ENCODE data around the gene CNTNAP2. TPM values are rescaled to one million over a fixed set of nuclear protein-coding genes. Genes with fewer than 3 reads are reported as not detected.

CNTNAP2 gene
- total RNA-seq, 4 donors from 2014 or later = 0.29 to 0.88 (median 0.33) TPM; not detected in 1

- intact Hi-C loops (cut with DNase I) = no loop called here
- Histone ChIP-seq H3K27me3 (no peaks in the 10 kb centered on the region), H3K36me3 (no peaks in the 10 kb centered on the region), H3K4me1 (no peaks in the 10 kb centered on the region), H3K27ac (no peak overlapping the region), H3K4me3 (replicated peaks in 1 of 3) (no peak overlapping the region), H3K9me3 (no peaks in the 10 kb centered on the region)
- TF ChIP-seq CTCF (IDR thresholded peaks at IDR 0.05) = no peak
- TF ChIP-seq POLR2A (IDR thresholded peaks at IDR 0.05) = no peak
- DNase-seq = no peak
- 71 to 76% methylated on average over 5 of the region's 5 CpGs for WGBS, 2 donors
Observed at GRCh38 chr7:147700702-147701101, 1584.1 kb downstream of the CNTNAP2 start.

- no peak for TF ChIP-seq CTCF (IDR thresholded peaks at IDR 0.05)
- no peak for TF ChIP-seq POLR2A (IDR thresholded peaks at IDR 0.05)
Observed at GRCh38 chr7:147707926-147708325, 1591.3 kb downstream of the CNTNAP2 start.

GRCh38 chr7:147708871-147709270, 1592.3 kb downstream of the CNTNAP2 start:
- 88 to 90% methylated on average over 6 of the region's 6 CpGs for WGBS, 2 donors
- intact Hi-C loops (cut with DNase I) = no loop called here
- TF ChIP-seq POLR2A (IDR thresholded peaks at IDR 0.05) (no peak), CTCF (IDR thresholded peaks at IDR 0.05) (no peak)

More at GRCh38 chr7:147707926-147708325, 1591.3 kb downstream of the CNTNAP2 start:
- no peaks in the 10 kb centered on the region for H3K9me3 ChIP-seq
- intact Hi-C loops (cut with DNase I) = no loop called here
- H3K27me3 ChIP-seq = no peaks in the 10 kb centered on the region
- DNase-seq = no peak
- no peak overlapping the region for H3K27ac ChIP-seq
- no peaks in the 10 kb centered on the region for H3K4me1 ChIP-seq
- no peaks in the 10 kb centered on the region for H3K36me3 ChIP-seq
- H3K4me3 ChIP-seq (replicated peaks in 1 of 3) = no peak overlapping the region

GRCh38 chr7:147711447-147711846, 1594.8 kb downstream of the CNTNAP2 start:
- intact Hi-C loops (cut with DNase I) = no loop called here
- no peak for TF ChIP-seq POLR2A (IDR thresholded peaks at IDR 0.05)
- Histone ChIP-seq H3K4me1 (no peaks in the 10 kb centered on the region), H3K4me3 (replicated peaks in 1 of 3) (no peak overlapping the region), H3K27ac (no peak overlapping the region), H3K36me3 (no peaks in the 10 kb centered on the region), H3K9me3 (no peaks in the 10 kb centered on the region), H3K27me3 (no peaks in the 10 kb centered on the region)
- no peak for DNase-seq
- 70% methylated on average over 2 of the region's 2 CpGs for WGBS, 2 donors

More at GRCh38 chr7:147708871-147709270, 1592.3 kb downstream of the CNTNAP2 start:
- DNase-seq = no peak
- Histone ChIP-seq H3K27ac (no peak overlapping the region), H3K4me1 (no peaks in the 10 kb centered on the region), H3K9me3 (no peaks in the 10 kb centered on the region), H3K36me3 (no peaks in the 10 kb centered on the region), H3K4me3 (replicated peaks in 1 of 3) (no peak overlapping the region), H3K27me3 (no peaks in the 10 kb centered on the region)

GRCh38 chr7:147721962-147722830, 1605.6 kb downstream of the CNTNAP2 start:
- Histone ChIP-seq H3K27me3 (no peaks in the 10 kb centered on the region), H3K9me3 (no peaks in the 10 kb centered on the region), H3K27ac (no peak overlapping the region), H3K4me1 (no peaks in the 10 kb centered on the region), H3K36me3 (no peaks in the 10 kb centered on the region), H3K4me3 (replicated peaks in 1 of 3) (no peak overlapping the region)
- DNase-seq = no peak
- intact Hi-C loops (cut with DNase I) = no loop called here
- no peak for TF ChIP-seq CTCF (IDR thresholded peaks at IDR 0.05)
- no peak for TF ChIP-seq POLR2A (IDR thresholded peaks at IDR 0.05)
- WGBS, 2 donors = 80 to 82% methylated on average over 6 of the region's 6 CpGs
